GM12892 (cell line): Measurements from ENCODE around the gene FSTL5.

Experiments
- DNase-seq: peaks from one replicate; pipeline ENCODE4 v3.0.0; 2011; ENCODE audit not compliant: insufficient read length
- FAIRE-seq: peaks from 2 replicates; lab custom pipeline; 2011; peaks lifted over from hg19 to GRCh38; lab: Jason Lieb, UNC
- POLR2A ChIP-seq: IDR thresholded peaks from 2 replicates; pipeline ENCODE4 v1.6.1; 2011; ENCODE audit warnings: low read depth, low read length, control low read depth
- POLR2AphosphoS5 ChIP-seq: IDR thresholded peaks from 2 replicates; pipeline ENCODE4 v1.6.1; 2011; ENCODE audit warnings: low read depth, low read length, control low read depth
- TAF1 ChIP-seq: IDR thresholded peaks from 2 replicates; pipeline ENCODE4 v1.6.1; 2011; ENCODE audit warnings: low read depth, mild to moderate bottlenecking, control low read depth, low read length, borderline replicate concordance

The FSTL5 gene

GRCh38 chr4:161505141-161505540 is 658.7 kb downstream of the FSTL5 start:
- DNase-seq (no peak), FAIRE-seq (peak; percentile 33)
- TF ChIP-seq TAF1, result no peak
- TF ChIP-seq POLR2AphosphoS5, result no peak
- no peak for TF ChIP-seq POLR2A

GRCh38 chr4:161498155-161498554 is 665.6 kb downstream of the FSTL5 start:
- FAIRE-seq, result no peak
- DNase-seq, result no peak
- no peak for TF ChIP-seq POLR2A
- no peak for TF ChIP-seq POLR2AphosphoS5
- no peak for TF ChIP-seq TAF1

GRCh38 chr4:161486461-161486860 is 677.3 kb downstream of the FSTL5 start:
- no peak for FAIRE-seq
- no peak for DNase-seq
- no peak for TF ChIP-seq POLR2AphosphoS5
- TF ChIP-seq TAF1, result no peak

DNA sequence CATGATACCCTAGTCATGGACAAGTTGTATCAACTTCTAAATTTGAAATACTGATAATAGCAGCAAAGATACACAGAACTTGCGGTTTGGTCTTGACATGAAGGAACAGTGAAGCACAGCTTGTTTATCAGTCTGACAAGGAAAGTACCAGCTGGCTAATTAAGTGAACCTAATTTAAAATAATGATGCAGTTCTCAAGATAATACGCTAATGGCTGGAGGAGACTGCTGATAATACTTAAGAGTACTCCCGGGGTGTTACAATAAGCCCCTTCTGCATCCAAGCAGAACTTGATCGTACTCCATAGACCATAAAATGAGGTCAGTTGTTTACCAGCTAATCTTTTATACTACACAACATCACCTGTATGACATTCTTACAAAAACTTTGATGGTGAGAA is 697.5 kb downstream of the FSTL5 start:
- DNase-seq (no peak), FAIRE-seq (no peak)

DNA sequence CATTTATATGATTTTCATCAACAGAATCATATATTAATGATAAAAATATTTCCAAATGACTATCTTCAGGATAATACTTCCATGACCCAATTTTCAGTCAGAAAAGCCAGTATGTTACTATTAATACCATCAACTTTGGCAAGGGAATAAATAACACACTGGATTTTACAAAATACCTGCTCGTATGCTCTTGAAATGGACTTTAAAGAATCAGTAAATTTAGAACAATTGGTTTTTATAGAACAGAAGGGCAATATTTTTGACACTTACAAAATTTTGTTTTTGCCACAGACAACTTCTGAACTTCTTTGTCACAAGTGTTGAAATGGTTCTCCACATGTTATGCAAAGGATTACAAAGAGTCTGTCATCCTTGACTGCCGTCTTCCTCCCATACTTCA is 700.4 kb downstream of the FSTL5 start:
- TF ChIP-seq POLR2A, result no peak
- no peak for TF ChIP-seq TAF1
- no peak for TF ChIP-seq POLR2AphosphoS5
- FAIRE-seq (no peak), DNase-seq (no peak)

More for the DNA sequence above, 697.5 kb downstream of the FSTL5 start:
- TF ChIP-seq TAF1, result no peak
- no peak for TF ChIP-seq POLR2AphosphoS5
- TF ChIP-seq POLR2A, result no peak

- DNase-seq (no peak), FAIRE-seq (no peak)
- TF ChIP-seq TAF1 (no peak), POLR2A (no peak), POLR2AphosphoS5 (no peak)
These were observed 705.9 kb downstream of the FSTL5 start for GRCh38 chr4:161457906-161458305.

DNA sequence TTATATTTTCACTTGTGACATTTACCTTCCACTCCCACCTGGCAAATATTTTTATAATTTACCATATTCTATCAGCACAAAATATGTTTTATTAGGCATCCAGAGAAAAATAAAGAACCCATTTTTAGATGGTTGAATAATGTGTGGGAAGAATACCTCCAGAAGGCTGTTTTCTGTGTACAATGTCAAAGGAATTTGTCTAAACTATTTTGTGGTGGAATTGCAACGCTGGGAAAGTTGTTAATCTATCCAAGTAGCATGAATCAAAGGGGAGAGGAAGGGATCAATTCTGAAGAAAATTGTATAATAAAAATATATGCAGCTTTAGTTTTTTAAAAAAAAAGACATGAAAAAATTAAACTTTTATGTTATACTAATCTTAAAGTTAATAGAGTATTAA is 706.5 kb downstream of the FSTL5 start:
- TF ChIP-seq TAF1, result no peak
- TF ChIP-seq POLR2A, result no peak
- no peak for TF ChIP-seq POLR2AphosphoS5
- FAIRE-seq (no peak), DNase-seq (no peak)

DNA sequence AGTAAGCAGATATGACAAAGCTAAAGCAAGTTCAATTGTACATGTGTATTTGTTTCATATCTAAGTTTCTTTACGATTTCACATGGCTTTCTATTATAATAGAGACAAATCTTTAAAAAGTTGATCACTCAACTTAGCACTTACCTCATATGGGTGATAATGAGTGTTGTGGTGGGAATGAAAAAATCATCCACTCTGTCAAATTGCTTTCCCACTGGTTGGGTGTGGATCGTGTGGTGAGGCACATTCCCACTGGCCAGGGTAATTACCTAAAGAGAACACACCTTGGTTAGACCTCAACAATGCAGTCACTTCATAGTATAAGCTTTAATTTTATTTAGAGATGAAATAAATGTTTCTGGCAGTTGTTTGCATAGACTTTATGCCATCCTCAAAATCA is 708.9 kb downstream of the FSTL5 start:
- no peak for TF ChIP-seq POLR2AphosphoS5
- no peak for TF ChIP-seq POLR2A
- no peak for TF ChIP-seq TAF1
- FAIRE-seq (no peak), DNase-seq (no peak)

GRCh38 chr4:161448550-161449180 is 715.1 kb downstream of the FSTL5 start:
- DNase-seq (no peak), FAIRE-seq (no peak)
- TF ChIP-seq TAF1, result no peak
- TF ChIP-seq POLR2AphosphoS5, result no peak
- TF ChIP-seq POLR2A, result no peak

DNA sequence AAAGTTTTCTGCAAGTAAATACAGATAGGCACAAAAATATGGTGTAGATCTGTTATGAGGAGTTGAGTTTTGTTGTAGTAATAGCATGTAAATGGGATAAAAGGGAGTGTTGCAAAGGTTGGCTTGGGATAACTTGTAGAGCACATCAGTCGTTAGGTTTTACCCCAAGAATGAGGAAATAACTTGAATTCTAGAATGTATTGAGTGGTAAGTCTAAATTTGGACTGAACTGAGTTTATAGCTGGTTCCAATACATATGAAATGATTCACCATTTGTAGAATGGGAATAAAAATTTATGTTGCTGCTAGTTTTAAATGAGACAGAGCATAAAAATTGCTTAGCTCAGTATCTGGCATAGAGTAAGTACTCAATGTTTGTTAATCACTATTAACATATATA is 719.2 kb downstream of the FSTL5 start:
- DNase-seq (no peak), FAIRE-seq (no peak)
- no peak for TF ChIP-seq TAF1
- TF ChIP-seq POLR2AphosphoS5, result no peak
- no peak for TF ChIP-seq POLR2A

GRCh38 chr4:161442921-161443320 is 720.9 kb downstream of the FSTL5 start:
- TF ChIP-seq POLR2AphosphoS5 (no peak), POLR2A (no peak), TAF1 (no peak)
- no peak for FAIRE-seq
- no peak for DNase-seq

- TF ChIP-seq TAF1, result no peak
- TF ChIP-seq POLR2AphosphoS5, result no peak
- TF ChIP-seq POLR2A, result no peak
- DNase-seq (no peak), FAIRE-seq (no peak)
These were observed 725.7 kb downstream of the FSTL5 start for GRCh38 chr4:161438096-161438495.
